K562 (cell line): Measurements from ENCODE around the gene IP6K3. TPM values are rescaled to one million over a fixed set of nuclear protein-coding genes. Genes with fewer than 3 reads are reported as not detected.
A peak's percentile ranks its signal among the peaks of the same experiment; 100 is the strongest.

Source experiments
- ADNP ChIP-seq: fragments of 200-800 bp; sonication (Bioruptor generic); IDR thresholded peaks from 2 replicates; pipeline ENCODE4 v1.6.1; 2016; ENCODE audit warnings: missing genetic modification characterization, missing compliant biosample characterization
- DEAF1 ChIP-seq: fragments of 450-650 bp; formaldehyde crosslinking; IDR thresholded peaks from 2 replicates; pipeline ENCODE4 v1.4.0; 2020; ENCODE audit warnings: mild to moderate bottlenecking, moderate library complexity
- ILF3 ChIP-seq: fragments of 450-650 bp; IDR thresholded peaks from 2 replicates; pipeline ENCODE4 v1.6.1; 2018; ENCODE audit warnings: antibody characterized with exemption, mild to moderate bottlenecking, moderate library complexity, borderline replicate concordance
- NFIC ChIP-seq: fragments of 450-650 bp; IDR thresholded peaks from 2 replicates; pipeline ENCODE4 v1.6.1; 2017; ENCODE audit warnings: mild to moderate bottlenecking, inconsistent platforms
- PPARD ChIP-seq: fragments of 250-450 bp; sonication (Bioruptor Pico); IDR thresholded peaks from 2 replicates; pipeline ENCODE4 v1.8.0; 2022; ENCODE audit warnings: inconsistent platforms, mild to moderate bottlenecking, moderate library complexity
- RFX5 ChIP-seq: IDR thresholded peaks from 2 replicates; pipeline ENCODE4 v1.6.1; 2011; ENCODE audit warnings: low read depth, mild to moderate bottlenecking, improper control_type of control experiment, low read length
- SAFB2 ChIP-seq: fragments of 200-400 bp; formaldehyde crosslinking; IDR thresholded peaks from 2 replicates; pipeline ENCODE4 v1.6.1; 2018; ENCODE audit warnings: borderline replicate concordance, low read length, low read depth, moderate library complexity; ENCODE audit not compliant: severe bottlenecking
- USF1 ChIP-seq: sonication (generic); formaldehyde crosslinking; IDR thresholded peaks from 2 replicates; pipeline ENCODE4 v1.9.0; 2022; ENCODE audit warnings: mild to moderate bottlenecking, missing genetic modification reagents
- ZBTB7A ChIP-seq: IDR thresholded peaks from 2 replicates; pipeline ENCODE4 v1.6.1; 2011; ENCODE audit warnings: low read depth, mild to moderate bottlenecking, low read length, moderate library complexity, borderline replicate concordance; ENCODE audit not compliant: control insufficient read depth
- ZNF140 ChIP-seq: fragments of 250-450 bp; sonication (Bioruptor Pico); IDR thresholded peaks from 2 replicates; pipeline ENCODE4 v1.8.0; 2021; ENCODE audit warnings: moderate library complexity, mild to moderate bottlenecking, inconsistent platforms
- ZNF24 ChIP-seq: fragments of 450-650 bp; IDR thresholded peaks from 2 replicates; pipeline ENCODE4 v1.6.1; 2016
- ZNF444 ChIP-seq: fragments of 250-450 bp; sonication (Bioruptor Pico); IDR thresholded peaks from 2 replicates; pipeline ENCODE4 v1.4.0; 2020; ENCODE audit warnings: mild to moderate bottlenecking, moderate library complexity
- ZNF561 ChIP-seq: fragments of 450-650 bp; formaldehyde crosslinking; conservative IDR thresholded peaks from 2 replicates; pipeline ENCODE4 v1.4.0; 2020; ENCODE audit warnings: mild to moderate bottlenecking, moderate library complexity
- polyA plus RNA-seq, 8 experiments: library from polyadenylated mRNA; depleted of rRNA in 4 of 8; stranded (reverse) in 5 of 8; unstranded in 3 of 8; fragments of >200 nt; fragmentation: Nextera tagmentation in 2 of 8; fragmentation: Illumina TruSeq in 1 of 8; extraction: Ambion mirVana in 2 of 8; extraction: Trizol in 1 of 8; gene quantifications; 2 replicates each; pipeline versions ENCODE4 v1.2.1 to v1.2.3, GENCODE V29; 2011 to 2014; ENCODE audit warnings: inconsistent platforms in 1 of 8, missing spikeins in 1 of 8
- total RNA-seq, 7 experiments: library from RNA; depleted of rRNA in 6 of 7; stranded (reverse); fragments of >200 nt in 6 of 7; fragmentation: Illumina TruSeq in 2 of 7; extraction: Trizol in 2 of 7; gene quantifications; 2 replicates each; pipeline versions ENCODE4 v1.2.1 to v1.2.3, GENCODE V29; 2011 to 2021; ENCODE audit warnings: low replicate concordance in 1 of 7
- TF ChIP-seq, protein P1 (sequence below): fragments of 250-450 bp; sonication (Bioruptor Pico); IDR thresholded peaks from 2 replicates; pipeline ENCODE4 v1.5.0; 2020; ENCODE audit warnings: mild to moderate bottlenecking, borderline replicate concordance
- TF ChIP-seq, protein P2 (sequence below): fragments of 250-450 bp; sonication (Bioruptor Pico); IDR thresholded peaks from 2 replicates; pipeline ENCODE4 v1.6.1; 2021; ENCODE audit warnings: mild to moderate bottlenecking

Gene IP6K3
- total and polyA plus RNA-seq, 9 of the 15 experiments (the other 6 are each of a cell fraction or from before 2014, with no cell fraction given), result not detected

GRCh38 chr6:33787954-33788693, 41.4 kb upstream of the IP6K3 start (continued):
- TF ChIP-seq DEAF1 (CRISPR knock-in tag) (no peak), ZNF24 (0 out of 2 replicates have a peak, but pooled peaks have one; percentile 12), ADNP (no peak), ZNF561 (CRISPR knock-in tag) (no peak), ZNF444 (CRISPR knock-in tag) (no peak), NFIC (0 out of 2 replicates have a peak, but pooled peaks have one; percentile 3), RFX5 (no peak), ZBTB7A (no peak), ILF3 (0 out of 2 replicates have a peak, but pooled peaks have one; percentile 44), PPARD (no peak), ZNF140 (no peak), USF1 (peak; percentile 32; the same call in 1 of the 2 replicates), SAFB2 (no peak)
- TF ChIP-seq, protein P1, sequence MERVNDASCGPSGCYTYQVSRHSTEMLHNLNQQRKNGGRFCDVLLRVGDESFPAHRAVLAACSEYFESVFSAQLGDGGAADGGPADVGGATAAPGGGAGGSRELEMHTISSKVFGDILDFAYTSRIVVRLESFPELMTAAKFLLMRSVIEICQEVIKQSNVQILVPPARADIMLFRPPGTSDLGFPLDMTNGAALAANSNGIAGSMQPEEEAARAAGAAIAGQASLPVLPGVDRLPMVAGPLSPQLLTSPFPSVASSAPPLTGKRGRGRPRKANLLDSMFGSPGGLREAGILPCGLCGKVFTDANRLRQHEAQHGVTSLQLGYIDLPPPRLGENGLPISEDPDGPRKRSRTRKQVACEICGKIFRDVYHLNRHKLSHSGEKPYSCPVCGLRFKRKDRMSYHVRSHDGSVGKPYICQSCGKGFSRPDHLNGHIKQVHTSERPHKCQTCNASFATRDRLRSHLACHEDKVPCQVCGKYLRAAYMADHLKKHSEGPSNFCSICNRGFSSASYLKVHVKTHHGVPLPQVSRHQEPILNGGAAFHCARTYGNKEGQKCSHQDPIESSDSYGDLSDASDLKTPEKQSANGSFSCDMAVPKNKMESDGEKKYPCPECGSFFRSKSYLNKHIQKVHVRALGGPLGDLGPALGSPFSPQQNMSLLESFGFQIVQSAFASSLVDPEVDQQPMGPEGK, result 0 out of 2 replicates have a peak, but pooled peaks have one; percentile 40
- TF ChIP-seq, protein P2, sequence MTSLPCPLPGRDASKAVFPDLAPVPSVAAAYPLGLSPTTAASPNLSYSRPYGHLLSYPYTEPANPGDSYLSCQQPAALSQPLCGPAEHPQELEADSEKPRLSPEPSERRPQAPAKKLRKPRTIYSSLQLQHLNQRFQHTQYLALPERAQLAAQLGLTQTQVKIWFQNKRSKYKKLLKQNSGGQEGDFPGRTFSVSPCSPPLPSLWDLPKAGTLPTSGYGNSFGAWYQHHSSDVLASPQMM (CRISPR knock-in tag), result no peak
